Astrocyte (in vitro differentiated cells and primary cell): Measurements from ENCODE around the gene GOLGA6A. TPM values are rescaled to one million over a fixed set of nuclear protein-coding genes. Genes with fewer than 3 reads are reported as not detected.
"Not testable (repeated sequence)": the region's sequence is repeated elsewhere in the genome, so short reads cannot be mapped to it uniquely, and the experiment has no call there.

Source experiments
- DNase-seq: peaks from one replicate; pipeline ENCODE4 v3.0.0-alpha.2; 2010; ENCODE audit warnings: low read depth
- FAIRE-seq: peaks from 2 replicates; lab custom pipeline; 2011; peaks lifted over from hg19 to GRCh38; lab: Jason Lieb, UNC
- H2AFZ ChIP-seq: 2 replicates; pipeline ENCODE4 v1.6.0; 2012; ENCODE audit warnings: low read depth, low read length, inconsistent platforms
- H3K27ac ChIP-seq: 2 replicates; pipeline ENCODE4 v1.5.1; 2011; ENCODE audit warnings: low read depth, low read length, inconsistent platforms
- H3K27me3 ChIP-seq: 2 replicates; pipeline ENCODE4 v1.6.0; 2011; ENCODE audit warnings: low read length, inconsistent platforms; ENCODE audit not compliant: insufficient read depth
- H3K36me3 ChIP-seq: 2 replicates; pipeline ENCODE4 v1.5.1; 2011; ENCODE audit warnings: low read length, inconsistent platforms; ENCODE audit not compliant: insufficient read depth
- H3K4me1 ChIP-seq: 2 replicates; pipeline ENCODE4 v1.5.1; 2011; ENCODE audit warnings: low read length, inconsistent platforms; ENCODE audit not compliant: insufficient read depth
- H3K4me2 ChIP-seq: 2 replicates; pipeline ENCODE4 v1.6.0; 2012; ENCODE audit warnings: low read length, inconsistent platforms
- H3K4me3 ChIP-seq: 2 replicates; pipeline ENCODE4 v1.5.1; 2011; ENCODE audit warnings: low read depth, mild to moderate bottlenecking, low read length, inconsistent platforms; ENCODE audit not compliant: insufficient read depth
- H3K79me2 ChIP-seq: 2 replicates; pipeline ENCODE4 v1.6.0; 2012; ENCODE audit warnings: mild to moderate bottlenecking, low read length, inconsistent platforms; ENCODE audit not compliant: insufficient read depth
- H3K9ac ChIP-seq: 2 replicates; pipeline ENCODE4 v1.6.0; 2012; ENCODE audit warnings: mild to moderate bottlenecking, low read length, inconsistent platforms
- H3K9me3 ChIP-seq: 2 replicates; pipeline ENCODE4 v1.5.1; 2012; ENCODE audit warnings: low read depth, mild to moderate bottlenecking, low read length, inconsistent platforms; ENCODE audit not compliant: insufficient read depth
- H4K20me1 ChIP-seq: 2 replicates; pipeline ENCODE4 v1.6.0; 2012; ENCODE audit warnings: low read length, inconsistent platforms; ENCODE audit not compliant: insufficient read depth
- H3K27ac Mint-ChIP-seq: one replicate; pipeline ENCODE4 v1.8.0; 2021; ENCODE audit warnings: mild to moderate bottlenecking, mixed read lengths; ENCODE audit not compliant: unreplicated experiment
- H3K27me3 Mint-ChIP-seq: one replicate; pipeline ENCODE4 v1.8.0; 2021; ENCODE audit warnings: low read depth, mixed read lengths; ENCODE audit not compliant: unreplicated experiment
- H3K36me3 Mint-ChIP-seq: one replicate; pipeline ENCODE4 v1.8.0; 2021; ENCODE audit warnings: low read depth, mixed read lengths; ENCODE audit not compliant: unreplicated experiment
- H3K4me1 Mint-ChIP-seq: one replicate; pipeline ENCODE4 v1.8.0; 2021; ENCODE audit warnings: low read depth, mixed read lengths; ENCODE audit not compliant: unreplicated experiment
- H3K4me3 Mint-ChIP-seq: one replicate; pipeline ENCODE4 v1.8.0; 2021; ENCODE audit warnings: mild to moderate bottlenecking, moderate library complexity, mixed read lengths; ENCODE audit not compliant: unreplicated experiment
- H3K9me3 Mint-ChIP-seq: one replicate; pipeline ENCODE4 v1.8.0; 2021; ENCODE audit warnings: mild to moderate bottlenecking, mixed read lengths; ENCODE audit not compliant: unreplicated experiment
- CTCF ChIP-seq: IDR thresholded peaks from 2 replicates; pipeline ENCODE4 v1.5.1; 2011; ENCODE audit warnings: low read depth, mild to moderate bottlenecking, inconsistent platforms, low read length, moderate library complexity; ENCODE audit not compliant: insufficient read depth
- EZH2 ChIP-seq: IDR thresholded peaks from 2 replicates; pipeline ENCODE4 v1.6.1; 2012; ENCODE audit warnings: mild to moderate bottlenecking, low read length, inconsistent platforms; ENCODE audit not compliant: insufficient read depth
- total RNA-seq: library from RNA; stranded (reverse); gene quantifications from 2 replicates; pipeline ENCODE4 v1.2.1, GENCODE V29; 2021

Gene GOLGA6A
- total RNA-seq, 1 donor from 2014 or later = 0.30 TPM

- Mint-ChIP-seq H3K27me3 (peaks cover 5% of the 10 kb centered on the region), H3K36me3 (no peaks in the 10 kb centered on the region), H3K4me1 (no peaks in the 10 kb centered on the region), H3K27ac (no peak overlapping the region), H3K4me3 (no peak overlapping the region), H3K9me3 (no peaks in the 10 kb centered on the region)
- DNase-seq = no peak
- Histone ChIP-seq H4K20me1 (no peaks in the 10 kb centered on the region), H3K27me3 (no peaks in the 10 kb centered on the region), H3K4me2 (no peak overlapping the region), H3K4me3 (no peak overlapping the region), H2AFZ (no peak overlapping the region), H3K79me2 (no peaks in the 10 kb centered on the region), H3K9me3 (no peaks in the 10 kb centered on the region), H3K36me3 (no peaks in the 10 kb centered on the region), H3K27ac (no peak overlapping the region), H3K9ac (no peak overlapping the region), H3K4me1 (no peaks in the 10 kb centered on the region)
- no peak for FAIRE-seq
- TF ChIP-seq EZH2 (no peak), CTCF (no peak)
These were observed 25.8 kb upstream of the GOLGA6A start for GRCh38 chr15:74108111-74108510.

- H3K36me3 Mint-ChIP-seq, FAIRE-seq, H3K36me3 ChIP-seq, H3K4me1 Mint-ChIP-seq, H3K9me3 ChIP-seq, H3K27me3 Mint-ChIP-seq, H3K79me2 ChIP-seq, H3K27me3 ChIP-seq, H3K4me1 ChIP-seq, H3K9me3 Mint-ChIP-seq, H4K20me1 ChIP-seq, H3K4me3 ChIP-seq: not testable (repeated sequence)
- Histone ChIP-seq H3K9ac (peak overlapping the region; percentile 62), H3K4me2 (peak overlapping the region; percentile 79), H3K27ac (peak overlapping the region; percentile 38), H2AFZ (peak overlapping the region; percentile 87)
- Mint-ChIP-seq H3K27ac (peak overlapping the region; percentile 75), H3K4me3 (peak overlapping the region; percentile 81)
- DNase-seq = peak; percentile 77
These were observed 17.8 kb upstream of the GOLGA6A start for GRCh38 chr15:74099963-74100733.

- not testable (repeated sequence) for H3K9me3 ChIP-seq, H3K4me2 ChIP-seq, H3K4me3 Mint-ChIP-seq, DNase-seq, H3K27ac Mint-ChIP-seq, H3K4me1 Mint-ChIP-seq, H3K36me3 ChIP-seq, FAIRE-seq, H3K27ac ChIP-seq, H3K9ac ChIP-seq, H3K9me3 Mint-ChIP-seq, H3K27me3 ChIP-seq, H2AFZ ChIP-seq, H3K36me3 Mint-ChIP-seq, H3K27me3 Mint-ChIP-seq, H3K79me2 ChIP-seq, H4K20me1 ChIP-seq, H3K4me3 ChIP-seq, H3K4me1 ChIP-seq
These were observed 14.6 kb upstream of the GOLGA6A start for GRCh38 chr15:74096753-74097474.

GRCh38 chr15:74095610-74096009, 13.3 kb upstream of the GOLGA6A start:
- H3K4me3 Mint-ChIP-seq, FAIRE-seq, H3K27ac ChIP-seq, H3K4me2 ChIP-seq, H3K9me3 ChIP-seq, H3K4me1 Mint-ChIP-seq, H3K9me3 Mint-ChIP-seq, H3K4me1 ChIP-seq, H3K27me3 ChIP-seq, H3K4me3 ChIP-seq, H3K79me2 ChIP-seq, H3K27me3 Mint-ChIP-seq, DNase-seq, H3K36me3 Mint-ChIP-seq, H3K36me3 ChIP-seq, H3K9ac ChIP-seq, H3K27ac Mint-ChIP-seq, H2AFZ ChIP-seq, H4K20me1 ChIP-seq: not testable (repeated sequence)

- H2AFZ ChIP-seq, H3K9me3 Mint-ChIP-seq, H3K9ac ChIP-seq, H3K4me3 ChIP-seq, H3K27me3 ChIP-seq, H3K4me1 ChIP-seq, DNase-seq, H3K36me3 Mint-ChIP-seq, H3K27me3 Mint-ChIP-seq, H3K79me2 ChIP-seq, H3K36me3 ChIP-seq, H3K4me1 Mint-ChIP-seq, FAIRE-seq, H3K27ac ChIP-seq, H3K9me3 ChIP-seq, H3K4me2 ChIP-seq, H3K27ac Mint-ChIP-seq, H4K20me1 ChIP-seq, H3K4me3 Mint-ChIP-seq: not testable (repeated sequence)
These were observed 12.2 kb upstream of the GOLGA6A start for GRCh38 chr15:74094567-74094966.
